Endodermal cell (in vitro differentiated cells): ENCODE measurements around the gene WASF3. TPM values are rescaled to one million over a fixed set of nuclear protein-coding genes. Genes with fewer than 3 reads are reported as not detected.
"Not testable (repeated sequence)": the region's sequence is repeated elsewhere in the genome, so short reads cannot be mapped to it uniquely, and the experiment has no call there.

ENCODE experiments used
- DNase-seq: peaks from one replicate; pipeline ENCODE4 v3.0.0-alpha.2; 2017
- H3K27ac ChIP-seq: 2 replicates; pipeline ENCODE4 v1.5.1; 2013; ENCODE audit warnings: mild to moderate bottlenecking, low read depth, low read length, moderate library complexity
- H3K27me3 ChIP-seq: 2 replicates; pipeline ENCODE4 v1.6.1; 2013; ENCODE audit warnings: mild to moderate bottlenecking, low read length, moderate library complexity; ENCODE audit not compliant: insufficient read depth, control insufficient read depth, poor library complexity, severe bottlenecking
- H3K36me3 ChIP-seq: 2 replicates; pipeline ENCODE4 v1.7.0; 2013; ENCODE audit warnings: mild to moderate bottlenecking, low read length, moderate library complexity; ENCODE audit not compliant: control insufficient read depth, insufficient read depth
- H3K4me1 ChIP-seq: one replicate; pipeline ENCODE4 v1.7.0; 2013; ENCODE audit warnings: low read length; ENCODE audit not compliant: control insufficient read depth, insufficient read depth
- H3K4me3 ChIP-seq: 2 replicates; pipeline ENCODE4 v1.5.1; 2013; ENCODE audit warnings: mild to moderate bottlenecking, low read length, moderate library complexity
- H3K9ac ChIP-seq: 2 replicates; pipeline ENCODE4 v1.6.1; 2013; ENCODE audit warnings: mild to moderate bottlenecking, low read length, moderate library complexity; ENCODE audit not compliant: poor library complexity, severe bottlenecking; ENCODE audit errors: extremely low read depth
- H3K9me3 ChIP-seq: 2 replicates; pipeline ENCODE4 v1.6.1; 2013; ENCODE audit warnings: mild to moderate bottlenecking, low read length, moderate library complexity; ENCODE audit not compliant: control insufficient read depth
- H3K27ac Mint-ChIP-seq: 2 replicates; pipeline ENCODE4 v1.8.0; 2020; ENCODE audit warnings: mixed read lengths
- H3K27me3 Mint-ChIP-seq: 2 replicates; pipeline ENCODE4 v1.8.0; 2021; ENCODE audit warnings: mild to moderate bottlenecking, mixed read lengths; ENCODE audit not compliant: insufficient read depth
- H3K36me3 Mint-ChIP-seq: 2 replicates; pipeline ENCODE4 v1.8.0; 2020; ENCODE audit warnings: low read depth, mixed read lengths
- H3K4me1 Mint-ChIP-seq: 2 replicates; pipeline ENCODE4 v1.8.0; 2020; ENCODE audit warnings: mixed read lengths
- H3K4me3 Mint-ChIP-seq: 2 replicates; pipeline ENCODE4 v1.8.0; 2020; ENCODE audit warnings: mild to moderate bottlenecking, moderate library complexity, mixed read lengths
- H3K9me3 Mint-ChIP-seq: 2 replicates; pipeline ENCODE4 v1.8.0; 2020; ENCODE audit warnings: mild to moderate bottlenecking, mixed read lengths
- WGBS, 2 experiments: methylation state at CpG; one replicate each; pipeline versions ENCODE4 v1.1.5 to v1.1.7; 2013; ENCODE audit warnings: missing lambda C conversion rate in 2 of 2, mixed read lengths in 1 of 2; ENCODE audit not compliant: insufficient coverage in 1 of 2, insufficient read length in 1 of 2; 5-methylcytosine and 5-hydroxymethylcytosine counted together
- total RNA-seq, 2 donors: library from RNA; stranded (reverse); fragmentation: NEBNext Ultra II Directional in 1 of 2; extraction: Animal tissue kit (Norgen Biotek cat#: 25700) in 1 of 2; gene quantifications; 2 replicates in 1 of 2; 3 replicates in 1 of 2; pipeline ENCODE4 v1.2.1, GENCODE V29; 2021
- TF ChIP-seq, protein P1 (sequence below): fragments of 200-600 bp; sonication (generic); conservative IDR thresholded peaks from 2 replicates; pipeline ENCODE4 v1.5.0; 2021; ENCODE audit warnings: antibody characterized with exemption, mild to moderate bottlenecking

WASF3 gene
- total RNA-seq, 2 donors from 2014 or later, result 20.5 to 32.6 TPM

DNA sequence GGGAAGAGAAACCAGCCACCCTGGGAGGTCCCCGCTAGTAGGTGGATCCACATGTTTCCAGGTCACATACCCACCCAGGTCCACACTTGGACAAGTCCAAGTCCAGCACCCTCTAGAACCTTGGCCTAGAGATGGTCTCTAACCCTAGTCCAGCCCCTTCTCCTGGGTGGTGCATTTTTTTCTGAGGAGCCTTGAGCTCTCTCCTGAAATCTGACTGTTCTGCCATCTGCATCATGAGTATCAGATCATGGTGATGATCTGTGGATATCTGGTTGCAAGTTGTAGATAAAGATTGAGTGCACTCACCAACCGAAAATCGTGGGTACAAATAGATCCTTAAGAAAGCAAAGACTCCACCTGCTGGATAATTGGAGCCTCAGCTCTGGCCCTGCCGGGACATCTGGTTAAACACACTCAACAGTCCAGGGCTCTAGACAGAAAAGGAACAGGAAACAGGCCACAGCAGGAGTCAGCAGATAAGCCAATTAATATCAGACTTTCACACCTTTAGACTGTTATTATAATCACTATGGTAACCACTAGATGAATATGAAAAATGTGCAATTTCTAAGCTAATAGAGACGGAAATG, 162.0 kb downstream of the WASF3 start:
- H3K27me3 Mint-ChIP-seq, result no peaks in the 10 kb centered on the region
- Histone ChIP-seq H3K4me3 (no peak overlapping the region), H3K27me3 (no peaks in the 10 kb centered on the region), H3K27ac (no peak overlapping the region), H3K9ac (no peak overlapping the region), H3K9me3 (no peaks in the 10 kb centered on the region), H3K4me1 (no peaks in the 10 kb centered on the region), H3K36me3 (no peaks in the 10 kb centered on the region)
- H3K9me3 Mint-ChIP-seq, result peaks cover 8% of the 10 kb centered on the region
- no peaks in the 10 kb centered on the region for H3K4me1 Mint-ChIP-seq
- H3K27ac Mint-ChIP-seq, result no peak overlapping the region
- TF ChIP-seq, protein P1, sequence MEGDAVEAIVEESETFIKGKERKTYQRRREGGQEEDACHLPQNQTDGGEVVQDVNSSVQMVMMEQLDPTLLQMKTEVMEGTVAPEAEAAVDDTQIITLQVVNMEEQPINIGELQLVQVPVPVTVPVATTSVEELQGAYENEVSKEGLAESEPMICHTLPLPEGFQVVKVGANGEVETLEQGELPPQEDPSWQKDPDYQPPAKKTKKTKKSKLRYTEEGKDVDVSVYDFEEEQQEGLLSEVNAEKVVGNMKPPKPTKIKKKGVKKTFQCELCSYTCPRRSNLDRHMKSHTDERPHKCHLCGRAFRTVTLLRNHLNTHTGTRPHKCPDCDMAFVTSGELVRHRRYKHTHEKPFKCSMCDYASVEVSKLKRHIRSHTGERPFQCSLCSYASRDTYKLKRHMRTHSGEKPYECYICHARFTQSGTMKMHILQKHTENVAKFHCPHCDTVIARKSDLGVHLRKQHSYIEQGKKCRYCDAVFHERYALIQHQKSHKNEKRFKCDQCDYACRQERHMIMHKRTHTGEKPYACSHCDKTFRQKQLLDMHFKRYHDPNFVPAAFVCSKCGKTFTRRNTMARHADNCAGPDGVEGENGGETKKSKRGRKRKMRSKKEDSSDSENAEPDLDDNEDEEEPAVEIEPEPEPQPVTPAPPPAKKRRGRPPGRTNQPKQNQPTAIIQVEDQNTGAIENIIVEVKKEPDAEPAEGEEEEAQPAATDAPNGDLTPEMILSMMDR, result peak; percentile 58
- no peak overlapping the region for H3K4me3 Mint-ChIP-seq
- 83 to 92% methylated on average over 2 to 5 of the region's 5 CpGs for WGBS, 2 experiments
- no peaks in the 10 kb centered on the region for H3K36me3 Mint-ChIP-seq
- DNase-seq, result no peak

DNA sequence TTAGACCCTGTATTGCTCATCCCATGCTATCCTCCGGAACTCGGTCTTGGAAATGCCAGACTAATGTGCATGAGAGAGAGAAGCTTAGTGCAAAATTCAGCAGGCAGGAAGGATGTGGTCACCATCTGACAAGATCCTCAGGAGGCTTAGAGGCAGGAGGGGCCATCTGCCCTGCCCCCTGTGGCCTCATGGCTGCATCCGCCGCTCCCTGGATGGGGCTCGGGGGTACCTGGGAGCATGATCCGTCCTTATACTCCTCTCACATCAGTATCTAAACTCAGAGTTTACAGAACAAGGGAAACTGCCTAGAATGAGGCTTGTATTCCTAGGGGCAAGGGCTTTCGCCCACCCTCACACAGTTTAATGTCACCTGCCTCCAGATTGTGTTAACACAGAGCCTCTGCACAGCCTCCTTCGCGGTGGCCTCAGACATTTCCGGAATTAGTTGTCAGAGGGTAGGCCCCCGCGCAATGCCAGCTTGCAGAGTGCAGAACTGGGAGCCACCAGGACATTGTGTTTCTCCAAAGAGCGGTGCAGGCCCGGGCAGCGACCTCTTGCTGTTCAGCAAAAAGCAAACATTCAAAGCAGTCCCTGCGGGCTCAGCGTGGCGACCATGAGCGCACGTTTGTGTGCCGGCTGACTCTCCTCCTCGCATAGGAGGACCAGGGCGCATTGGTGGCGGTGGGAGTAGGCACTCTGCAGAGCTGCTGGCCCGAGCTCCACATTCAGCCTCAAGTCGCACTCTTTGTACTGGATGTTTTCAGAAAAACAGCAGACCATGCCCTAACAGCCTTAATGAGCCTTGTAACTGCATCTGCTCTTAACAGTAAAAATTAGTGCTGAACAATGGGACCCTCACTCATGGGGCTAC, 164.0 kb downstream of the WASF3 start:
- DNase-seq, result no peak
- no peaks in the 10 kb centered on the region for H3K4me1 Mint-ChIP-seq
- no peak overlapping the region for H3K4me3 Mint-ChIP-seq
- no peak overlapping the region for H3K27ac ChIP-seq
- peaks cover 2% of the 10 kb centered on the region for H3K36me3 Mint-ChIP-seq
- WGBS, 2 experiments, result 91 to 93% methylated on average over 26 of the region's 26 CpGs
- TF ChIP-seq, protein P1, result no peak
- H3K4me1 ChIP-seq, result no peaks in the 10 kb centered on the region
- no peaks in the 10 kb centered on the region for H3K36me3 ChIP-seq
- H3K9me3 ChIP-seq, result no peaks in the 10 kb centered on the region
- H3K27me3 Mint-ChIP-seq, result no peaks in the 10 kb centered on the region
- H3K27ac Mint-ChIP-seq, result no peak overlapping the region
- no peaks in the 10 kb centered on the region for H3K27me3 ChIP-seq
- no peak overlapping the region for H3K4me3 ChIP-seq
- no peak overlapping the region for H3K9ac ChIP-seq
- peaks cover 12% of the 10 kb centered on the region for H3K9me3 Mint-ChIP-seq

DNA sequence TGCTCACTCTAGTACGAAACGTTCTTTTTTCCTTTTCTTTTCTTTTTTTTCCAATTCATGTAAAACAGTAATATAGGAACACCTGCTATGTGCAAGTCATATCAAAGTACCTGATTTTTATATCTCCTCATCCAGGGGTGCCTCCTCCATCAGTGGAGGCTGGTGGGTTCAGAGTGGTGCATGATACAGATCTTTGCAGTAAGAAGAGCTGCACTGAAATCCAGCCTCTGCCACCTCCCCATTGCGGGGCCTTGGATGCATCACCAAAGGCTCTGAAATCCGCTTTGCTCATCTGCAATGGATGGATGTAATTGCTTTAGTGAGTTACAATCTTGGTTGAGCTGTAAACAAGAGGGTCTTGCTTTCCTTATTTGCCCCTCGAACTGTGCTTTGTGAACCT, 164.8 kb downstream of the WASF3 start:
- Histone ChIP-seq H3K27ac (no peak overlapping the region), H3K9me3 (no peaks in the 10 kb centered on the region), H3K4me1 (no peaks in the 10 kb centered on the region), H3K27me3 (no peaks in the 10 kb centered on the region), H3K9ac (no peak overlapping the region), H3K4me3 (no peak overlapping the region), H3K36me3 (no peaks in the 10 kb centered on the region)
- TF ChIP-seq, protein P1, result no peak
- 88 to 100% methylated on average over 1 to 5 of the region's 5 CpGs for WGBS, 2 experiments
- no peak for DNase-seq
- Mint-ChIP-seq H3K4me1 (no peaks in the 10 kb centered on the region), H3K36me3 (peaks cover 2% of the 10 kb centered on the region), H3K4me3 (no peak overlapping the region), H3K9me3 (peaks cover 12% of the 10 kb centered on the region), H3K27me3 (no peaks in the 10 kb centered on the region), H3K27ac (no peak overlapping the region)

DNA sequence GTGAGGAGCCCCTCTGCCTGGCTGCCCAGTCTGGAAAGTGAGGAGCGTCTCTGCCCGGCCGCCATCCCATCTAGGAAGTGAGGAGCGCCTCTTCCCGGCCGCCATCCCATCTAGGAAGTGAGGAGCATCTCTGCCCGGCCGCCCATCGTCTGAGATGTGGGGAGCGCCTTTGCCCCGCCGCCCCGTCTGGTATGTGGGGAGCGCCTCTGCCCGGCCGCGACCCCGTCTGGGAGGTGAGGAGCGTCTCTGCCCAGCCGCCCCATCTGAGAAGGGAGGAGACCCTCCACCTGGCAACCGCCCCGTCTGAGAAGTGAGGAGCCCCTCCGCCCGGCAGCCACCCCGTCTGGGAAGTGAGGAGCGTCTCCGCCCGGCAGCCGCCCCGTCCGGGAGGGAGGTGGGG, 166.1 kb downstream of the WASF3 start:
- H3K27me3 Mint-ChIP-seq, H3K27me3 ChIP-seq, H3K4me1 Mint-ChIP-seq, H3K4me3 ChIP-seq, H3K4me1 ChIP-seq, H3K36me3 ChIP-seq, H3K27ac ChIP-seq, H3K9me3 ChIP-seq, H3K27ac Mint-ChIP-seq, H3K36me3 Mint-ChIP-seq, DNase-seq, H3K9ac ChIP-seq, H3K4me3 Mint-ChIP-seq: not testable (repeated sequence)
- H3K9me3 Mint-ChIP-seq, result peaks cover 12% of the 10 kb centered on the region
- 70% methylated on average over 2 of the region's 31 CpGs; no CpG with 5 or more reads in 1 of the 2 experiments for WGBS, 2 experiments
